ENCODE results near the gene ZAP70. TPM values are rescaled to one million over a fixed set of nuclear protein-coding genes. Genes with fewer than 3 reads are reported as not detected.
"Not testable (repeated sequence)": the region's sequence is repeated elsewhere in the genome, so short reads cannot be mapped to it uniquely, and the experiment has no call there.

The ZAP70 gene
- total RNA-seq, 1 experiment from 2014 or later, result not detected

GRCh38 chr2:97669448-97669847, 43.9 kb upstream of the ZAP70 start, which contains the start of gene C2orf92:
C2orf92 (plus strand) TSS chr2:97669713; CDS start chr2:97669789, 76 bp downstream.
- no peak within 1 kb of the TSS for H3K4me3 Mint-ChIP-seq (ENCODE audit: low read depth, unreplicated experiment)
- no peak within 1 kb of the TSS for H3K27ac Mint-ChIP-seq (ENCODE audit: unreplicated experiment)
- no TSS peak for BruUV-seq (replicated peaks)
- intact Hi-C loops (cut with micrococcal nuclease; ENCODE audit: unreplicated experiment), result no loop called here
- TF ChIP-seq CTCF (IDR thresholded peaks at IDR 0.05; ENCODE audit: unreplicated experiment), result no peak
- DNase-seq, result no peak
- H3K9me3 Mint-ChIP-seq (ENCODE audit: low read depth, unreplicated experiment), result no peaks in the 10 kb centered on the region
- H3K36me3 Mint-ChIP-seq (ENCODE audit: insufficient read depth, unreplicated experiment), result peaks cover 4% of the 10 kb centered on the region
- CTCF ChIA-PET, result no interaction called here
- H3K4me1 Mint-ChIP-seq (ENCODE audit: low read depth, unreplicated experiment), result no peaks in the 10 kb centered on the region
- H3K27me3 Mint-ChIP-seq (ENCODE audit: unreplicated experiment), result no peaks in the 10 kb centered on the region

GRCh38 chr2:97670471-97670870, 42.9 kb upstream of the ZAP70 start:
- no peak for TF ChIP-seq CTCF (IDR thresholded peaks at IDR 0.05; ENCODE audit: unreplicated experiment)
- intact Hi-C loops (cut with micrococcal nuclease; ENCODE audit: unreplicated experiment), result no loop called here
- no peaks in the 10 kb centered on the region for H3K4me1 Mint-ChIP-seq (ENCODE audit: low read depth, unreplicated experiment)

GRCh38 chr2:97671526-97671925, 41.9 kb upstream of the ZAP70 start:
- no peaks in the 10 kb centered on the region for H3K36me3 Mint-ChIP-seq (ENCODE audit: insufficient read depth, unreplicated experiment)
- DNase-seq, result no peak
- H3K4me3 Mint-ChIP-seq (ENCODE audit: low read depth, unreplicated experiment), result no peak overlapping the region
- intact Hi-C loops (cut with micrococcal nuclease; ENCODE audit: unreplicated experiment), result no loop called here
- no peak for TF ChIP-seq CTCF (IDR thresholded peaks at IDR 0.05; ENCODE audit: unreplicated experiment)
- H3K4me1 Mint-ChIP-seq (ENCODE audit: low read depth, unreplicated experiment), result no peaks in the 10 kb centered on the region
- no TSS peak for BruUV-seq (replicated peaks)
- no peaks in the 10 kb centered on the region for H3K27me3 Mint-ChIP-seq (ENCODE audit: unreplicated experiment)
- no peaks in the 10 kb centered on the region for H3K9me3 Mint-ChIP-seq (ENCODE audit: low read depth, unreplicated experiment)
- CTCF ChIA-PET, result no interaction called here
- no peak overlapping the region for H3K27ac Mint-ChIP-seq (ENCODE audit: unreplicated experiment)

More at GRCh38 chr2:97670471-97670870, 42.9 kb upstream of the ZAP70 start:
- no TSS peak for BruUV-seq (replicated peaks)
- no peak overlapping the region for H3K27ac Mint-ChIP-seq (ENCODE audit: unreplicated experiment)
- H3K27me3 Mint-ChIP-seq (ENCODE audit: unreplicated experiment), result no peaks in the 10 kb centered on the region
- H3K4me3 Mint-ChIP-seq (ENCODE audit: low read depth, unreplicated experiment), result no peak overlapping the region
- CTCF ChIA-PET, result no interaction called here
- DNase-seq, result no peak
- peaks cover 3% of the 10 kb centered on the region for H3K36me3 Mint-ChIP-seq (ENCODE audit: insufficient read depth, unreplicated experiment)
- H3K9me3 Mint-ChIP-seq (ENCODE audit: low read depth, unreplicated experiment), result no peaks in the 10 kb centered on the region

- H3K27me3 Mint-ChIP-seq (ENCODE audit: unreplicated experiment); intact Hi-C loops (cut with micrococcal nuclease; ENCODE audit: unreplicated experiment); BruUV-seq (replicated peaks); H3K27ac Mint-ChIP-seq (ENCODE audit: unreplicated experiment); DNase-seq; CTCF ChIA-PET; H3K4me3 Mint-ChIP-seq (ENCODE audit: low read depth, unreplicated experiment); H3K4me1 Mint-ChIP-seq (ENCODE audit: low read depth, unreplicated experiment); H3K9me3 Mint-ChIP-seq (ENCODE audit: low read depth, unreplicated experiment); H3K36me3 Mint-ChIP-seq (ENCODE audit: insufficient read depth, unreplicated experiment): not testable (repeated sequence)
Measured at GRCh38 chr2:97672606-97673140, 40.7 kb upstream of the ZAP70 start.

GRCh38 chr2:97673182-97673914, 40.0 kb upstream of the ZAP70 start:
- CTCF ChIA-PET, result no interaction called here
- no peak overlapping the region for H3K27ac Mint-ChIP-seq (ENCODE audit: unreplicated experiment)
- intact Hi-C loops (cut with micrococcal nuclease; ENCODE audit: unreplicated experiment), result no loop called here
- no TSS peak for BruUV-seq (replicated peaks)
- no peak overlapping the region for H3K4me3 Mint-ChIP-seq (ENCODE audit: low read depth, unreplicated experiment)
- no peak for DNase-seq
- no peaks in the 10 kb centered on the region for H3K27me3 Mint-ChIP-seq (ENCODE audit: unreplicated experiment)
- no peaks in the 10 kb centered on the region for H3K36me3 Mint-ChIP-seq (ENCODE audit: insufficient read depth, unreplicated experiment)
- no peaks in the 10 kb centered on the region for H3K4me1 Mint-ChIP-seq (ENCODE audit: low read depth, unreplicated experiment)
- no peaks in the 10 kb centered on the region for H3K9me3 Mint-ChIP-seq (ENCODE audit: low read depth, unreplicated experiment)
- TF ChIP-seq CTCF (IDR thresholded peaks at IDR 0.05; ENCODE audit: unreplicated experiment), result no peak

Data from Calu3 (cell line).